Heart right ventricle (tissue), 16 donors: ENCODE data around the gene NLRP8. TPM values are rescaled to one million over a fixed set of nuclear protein-coding genes. Genes with fewer than 3 reads are reported as not detected.

ENCODE experiments used
- ATAC-seq, 8 donors: fragments of 200-7000 bp; cut with Tn5 transposase; one replicate each; pipeline ENCODE4 v1.9.1; 2020; ENCODE audit warnings: mild to moderate bottlenecking in 8 of 8, moderate library complexity in 8 of 8, moderate number of reproducible peaks in 1 of 8
- DNase-seq, 2 donors: peaks; one replicate each; pipeline ENCODE4 v3.0.0-alpha.2; 2020
- H3K27ac ChIP-seq, 10 donors: fragments of 200-600 bp; sonication (generic) in 2 of 10; one replicate each; pipeline versions ENCODE4 v1.5.0 to v1.8.0; 2020 to 2022; ENCODE audit warnings: mild to moderate bottlenecking in 3 of 10
- H3K27me3 ChIP-seq, 7 donors: fragments of 200-600 bp; one replicate each; pipeline ENCODE4 v1.8.0; 2021 to 2022; ENCODE audit warnings: mild to moderate bottlenecking in 2 of 7
- H3K36me3 ChIP-seq, 9 donors: fragments of 200-600 bp; sonication (generic) in 1 of 9; one replicate each; pipeline versions ENCODE4 v1.5.0 to v1.8.0; 2020 to 2022; ENCODE audit warnings: mild to moderate bottlenecking in 2 of 9
- H3K4me1 ChIP-seq, 9 donors: fragments of 200-600 bp; sonication (generic) in 1 of 9; one replicate each; pipeline versions ENCODE4 v1.5.0 to v1.8.0; 2020 to 2022; ENCODE audit warnings: mild to moderate bottlenecking in 4 of 9
- H3K4me3 ChIP-seq, 10 donors: fragments of 200-600 bp; sonication (generic) in 2 of 10; one replicate each; pipeline versions ENCODE4 v1.5.0 to v1.8.0; 2020 to 2022; ENCODE audit warnings: mild to moderate bottlenecking in 7 of 10, moderate library complexity in 2 of 10
- H3K9me3 ChIP-seq, 11 donors: fragments of 200-600 bp in 10 of 11; sonication (generic) in 2 of 11; one replicate each; pipeline versions ENCODE4 v1.5.0 to v1.8.0; 2013 to 2022; ENCODE audit warnings: mild to moderate bottlenecking in 2 of 11, control low read depth in 1 of 11, moderate library complexity in 1 of 11
- WGBS, 2 donors: extraction: QIAGEN DNeasy Blood & Tissue Kit; methylation state at CpG; one replicate each; pipeline ENCODE4 v1.1.7; 2013; ENCODE audit warnings: inconsistent platforms in 1 of 2; 5-methylcytosine and 5-hydroxymethylcytosine counted together
- intact Hi-C, 10 donors: fragments of 100-400 bp; cut with DNase I; formaldehyde crosslinking; loops; one replicate each; pipeline versions ENCODE4 v1.11.1 to v1.14.2; 2022
- polyA plus RNA-seq, 2 donors: library from polyadenylated mRNA; stranded (reverse); fragments of 200-250 nt; gene quantifications; one replicate each; pipeline ENCODE4 v1.2.3, GENCODE V29; 2013
- total RNA-seq, 10 donors: library from RNA; stranded (reverse); fragmentation: NEBNext Ultra II Directional in 3 of 10; extraction: Animal tissue kit (Norgen Biotek cat#: 25700) in 3 of 10; gene quantifications; one replicate each; pipeline versions ENCODE4 v1.2.1 to v1.2.4, GENCODE V29; 2021 to 2023
- TF ChIP-seq, protein P1 (sequence below), 9 donors: fragments of 200-600 bp; sonication (generic) in 2 of 9; IDR thresholded peaks; one replicate each; pipeline versions ENCODE4 v1.5.0 to v1.8.0; 2021 to 2022; ENCODE audit warnings: antibody characterized with exemption in 9 of 9, mild to moderate bottlenecking in 5 of 9, moderate library complexity in 1 of 9
- donor health status: Arrhythmogenic right ventricular cardiomyopathy.
- donor health status: ischemic (EF 13 %, LVEDD 7.1; RV severe dilation, severe dysfunction).
- donor health status: healthy with polysubstance abuse.
- donor health status: DM: no; HTN: yes; CAD: no.
- donor health status: DM: no; HTN: no; CAD: no.
- donor health status: ischemic (EF 25% LVEDD 6.9; RV normal size, moderate dysfunction).
- donor health status: ischemic (EF 25% LVEDD 5.7; RV mildly dilated, moderate dysfunction).
- donor health status: healthy.
- donor health status: DM: yes; HTN: yes; CAD: no.
- donor health status: Ischemic cardiomyopathy.
- donor health status: ischemic (EF 35%, LVEDD 5.7; RV mildly dilated, moderate dysfunction).
- donor health status: nonischemic (EF 11% LVEDD 7.7; RV severe dilation, severe dysfunction).
- donor health status: DM: yes; HTN: yes; CAD: no.
- donor health status: PGD.
- donor health status: ischemic (EF 29% LVEDD 5.4; RV normal size, mild dysfunction).
- donor health status: nonischemic (EF 23%, LVEDD 6.1; RV moderate dilation, normal function).

The NLRP8 gene
- total and polyA plus RNA-seq, 12 donors: not detected

GRCh38 chr19:55956431-55956830 lies 8.8 kb downstream of the NLRP8 start:
- H3K4me3 ChIP-seq: no peak overlapping the region
- H3K36me3 ChIP-seq: no peaks in the 10 kb centered on the region
- TF ChIP-seq, protein P1, sequence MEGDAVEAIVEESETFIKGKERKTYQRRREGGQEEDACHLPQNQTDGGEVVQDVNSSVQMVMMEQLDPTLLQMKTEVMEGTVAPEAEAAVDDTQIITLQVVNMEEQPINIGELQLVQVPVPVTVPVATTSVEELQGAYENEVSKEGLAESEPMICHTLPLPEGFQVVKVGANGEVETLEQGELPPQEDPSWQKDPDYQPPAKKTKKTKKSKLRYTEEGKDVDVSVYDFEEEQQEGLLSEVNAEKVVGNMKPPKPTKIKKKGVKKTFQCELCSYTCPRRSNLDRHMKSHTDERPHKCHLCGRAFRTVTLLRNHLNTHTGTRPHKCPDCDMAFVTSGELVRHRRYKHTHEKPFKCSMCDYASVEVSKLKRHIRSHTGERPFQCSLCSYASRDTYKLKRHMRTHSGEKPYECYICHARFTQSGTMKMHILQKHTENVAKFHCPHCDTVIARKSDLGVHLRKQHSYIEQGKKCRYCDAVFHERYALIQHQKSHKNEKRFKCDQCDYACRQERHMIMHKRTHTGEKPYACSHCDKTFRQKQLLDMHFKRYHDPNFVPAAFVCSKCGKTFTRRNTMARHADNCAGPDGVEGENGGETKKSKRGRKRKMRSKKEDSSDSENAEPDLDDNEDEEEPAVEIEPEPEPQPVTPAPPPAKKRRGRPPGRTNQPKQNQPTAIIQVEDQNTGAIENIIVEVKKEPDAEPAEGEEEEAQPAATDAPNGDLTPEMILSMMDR (IDR thresholded peaks at IDR 0.05): no peak
- ATAC-seq (no peak), DNase-seq (no peak)
- intact Hi-C loops: no loop called here
- no peak overlapping the region for H3K27ac ChIP-seq
- H3K9me3 ChIP-seq: peaks cover 0 to 25% (median 0%) of the 10 kb centered on the region in 11 donors
- WGBS, 2 donors: 90 to 93% methylated on average over 7 of the region's 7 CpGs
- H3K4me1 ChIP-seq: no peaks in the 10 kb centered on the region
- peaks cover 0 to 3% (median 0%) of the 10 kb centered on the region in 7 donors for H3K27me3 ChIP-seq

GRCh38 chr19:55958356-55958755 lies 10.7 kb downstream of the NLRP8 start:
- WGBS, 2 donors: 67 to 80% methylated on average over 4 of the region's 4 CpGs
- ATAC-seq: no peak
- no peak for DNase-seq
- Histone ChIP-seq H3K27me3 (no peaks in the 10 kb centered on the region), H3K27ac (no peak overlapping the region), H3K4me3 (no peak overlapping the region), H3K4me1 (no peaks in the 10 kb centered on the region), H3K9me3 (peaks cover 0 to 21% (median 0%) of the 10 kb centered on the region in 11 donors), H3K36me3 (no peaks in the 10 kb centered on the region)
- intact Hi-C loops: no loop called here
- TF ChIP-seq, protein P1 (IDR thresholded peaks at IDR 0.05): no peak

GRCh38 chr19:55959996-55960675 lies 12.5 kb downstream of the NLRP8 start:
- DNase-seq: no peak
- Histone ChIP-seq H3K9me3 (peaks cover 0 to 19% (median 0%) of the 10 kb centered on the region in 11 donors), H3K4me1 (no peaks in the 10 kb centered on the region), H3K27ac (no peak overlapping the region), H3K4me3 (no peak overlapping the region), H3K36me3 (no peaks in the 10 kb centered on the region), H3K27me3 (no peaks in the 10 kb centered on the region)
- ATAC-seq: no peak
- TF ChIP-seq, protein P1 (IDR thresholded peaks at IDR 0.05): no peak
- intact Hi-C loops: no loop called here
- 78 to 85% methylated on average over 6 of the region's 6 CpGs for WGBS, 2 donors

DNA sequence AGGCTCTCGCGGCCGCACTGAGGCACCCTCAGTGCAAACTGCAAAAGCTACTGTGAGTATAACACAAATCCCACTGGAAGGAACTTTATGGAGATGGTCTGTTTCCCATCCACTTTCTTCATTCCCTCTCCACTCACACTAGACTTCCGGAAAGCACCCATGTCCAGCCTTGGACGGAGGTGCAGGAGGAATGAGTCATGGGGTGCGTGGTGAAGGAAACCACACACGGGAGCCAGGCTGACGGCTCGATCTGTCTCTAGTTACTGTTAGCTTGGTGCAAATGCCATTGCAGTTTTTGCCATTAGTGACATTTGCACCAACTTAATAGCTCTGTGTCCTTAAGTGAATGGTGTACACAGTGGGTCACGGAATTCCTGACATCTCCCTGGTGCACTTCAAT lies 14.6 kb downstream of the NLRP8 start:
- Histone ChIP-seq H3K9me3 (peaks cover 0 to 19% (median 0%) of the 10 kb centered on the region in 11 donors), H3K4me1 (no peaks in the 10 kb centered on the region), H3K36me3 (no peaks in the 10 kb centered on the region), H3K4me3 (no peak overlapping the region), H3K27me3 (no peaks in the 10 kb centered on the region), H3K27ac (no peak overlapping the region)
- TF ChIP-seq, protein P1 (IDR thresholded peaks at IDR 0.05): no peak
- intact Hi-C loops: no loop called here
- WGBS, 2 donors: 91 to 92% methylated on average over 10 of the region's 10 CpGs
- DNase-seq (no peak), ATAC-seq (no peak)
